Activated CD4-positive, alpha-beta memory T cell treated with anti-CD3 and anti-CD28 coated beads, Interleukin-2, amount 10 ng/mL, durations not matched to agents 7 days and 5 days (primary cell): ENCODE results near the gene ZNF613. TPM values are rescaled to one million over a fixed set of nuclear protein-coding genes. Genes with fewer than 3 reads are reported as not detected.
"Not testable (repeated sequence)": the region's sequence is repeated elsewhere in the genome, so short reads cannot be mapped to it uniquely, and the experiment has no call there.

Experiments used
- CTCF ChIA-PET: fragments of 350-600 bp; sonication (Branson Sonifier 250); formaldehyde crosslinking; loops from one replicate; lab custom pipeline; 2021; ENCODE audit warnings: antibody characterized with exemption, inconsistent platforms; lab: Charles Lee
- POLR2A ChIA-PET: fragments of 350-600 bp; sonication (Branson Sonifier 250); formaldehyde crosslinking; loops from one replicate; lab custom pipeline; 2021; ENCODE audit warnings: antibody characterized with exemption; lab: Charles Lee
- DNase-seq: peaks from one replicate; pipeline ENCODE4 v3.0.0-alpha.2; 2020
- H3K27ac Mint-ChIP-seq: one replicate; pipeline ENCODE4 v1.8.0; 2021; ENCODE audit warnings: mild to moderate bottlenecking, mixed read lengths
- H3K27me3 Mint-ChIP-seq: one replicate; pipeline ENCODE4 v1.8.0; 2021; ENCODE audit warnings: mixed read lengths
- H3K36me3 Mint-ChIP-seq: one replicate; pipeline ENCODE4 v1.8.0; 2021; ENCODE audit warnings: low read depth, mixed read lengths
- H3K4me1 Mint-ChIP-seq: one replicate; pipeline ENCODE4 v1.8.0; 2021; ENCODE audit warnings: mixed read lengths
- H3K4me3 Mint-ChIP-seq: one replicate; pipeline ENCODE4 v1.8.0; 2021; ENCODE audit warnings: mild to moderate bottlenecking, mixed read lengths
- H3K9me3 Mint-ChIP-seq: one replicate; pipeline ENCODE4 v1.8.0; 2021; ENCODE audit warnings: mixed read lengths
- total RNA-seq, 2 experiments: library from RNA; stranded (reverse); gene quantifications; one replicate each; pipeline ENCODE4 v1.2.3, GENCODE V29; 2021

The ZNF613 gene
- total RNA-seq: 1 to 10 TPM; 7.7 to 8.1 TPM

GRCh38 chr19:51926784-51927741, at the start of gene ZNF613:
Gene ZNF613 (plus strand): TSS chr19:51927472. CDS start chr19:51936221, 8,749 bp downstream.
- Mint-ChIP-seq H3K4me1 (peaks cover 21% of the 10 kb centered on the region), H3K4me3 (peak within 1 kb of the TSS; percentile 98), H3K27ac (peak within 1 kb of the TSS; percentile 86), H3K9me3 (peaks cover 60% of the 10 kb centered on the region), H3K27me3 (no peaks in the 10 kb centered on the region), H3K36me3 (peaks cover 69% of the 10 kb centered on the region)
- ChIA-PET POLR2A (no interaction called here), CTCF (interaction anchor here (1.0 kb wide), 1 partner anchor 262 kb away, joined by 3 read pairs; no protein-coding TSS in a partner anchor)
- DNase-seq: peak; percentile 87

- ChIA-PET CTCF (no interaction called here), POLR2A (no interaction called here)
- Mint-ChIP-seq H3K36me3 (peaks cover 55% of the 10 kb centered on the region), H3K9me3 (peaks cover 67% of the 10 kb centered on the region), H3K4me1 (peaks cover under 1% of the 10 kb centered on the region), H3K4me3 (no peak overlapping the region), H3K27me3 (no peaks in the 10 kb centered on the region), H3K27ac (no peak overlapping the region)
- DNase-seq: no peak
These were observed 44.8 kb upstream of the ZNF613 start for GRCh38 chr19:51882518-51882917.

- Mint-ChIP-seq H3K4me3 (no peak overlapping the region), H3K36me3 (peaks cover 63% of the 10 kb centered on the region), H3K9me3 (peaks cover 76% of the 10 kb centered on the region), H3K27me3 (no peaks in the 10 kb centered on the region), H3K27ac (no peak overlapping the region), H3K4me1 (peaks cover 5% of the 10 kb centered on the region)
- no peak for DNase-seq
- CTCF ChIA-PET: no interaction called here
- POLR2A ChIA-PET: no interaction called here
These were observed 42.6 kb upstream of the ZNF613 start for GRCh38 chr19:51884713-51885112.

GRCh38 chr19:51887522-51888498, 39.5 kb upstream of the ZNF613 start, which contains the start of gene ZNF577:
Gene ZNF577 (minus strand): TSS chr19:51887951. CDS start chr19:51880382, 7,569 bp downstream.
- POLR2A ChIA-PET: no interaction called here
- CTCF ChIA-PET: no interaction called here
- H3K4me1 Mint-ChIP-seq: peaks cover 5% of the 10 kb centered on the region
- peaks cover 78% of the 10 kb centered on the region for H3K9me3 Mint-ChIP-seq
- peak within 1 kb of the TSS; percentile 75 for H3K4me3 Mint-ChIP-seq
- H3K27me3 Mint-ChIP-seq: no peaks in the 10 kb centered on the region
- H3K36me3 Mint-ChIP-seq: peaks cover 69% of the 10 kb centered on the region
- peak within 1 kb of the TSS; percentile 63 for H3K27ac Mint-ChIP-seq
- peak; percentile 66 for DNase-seq

- Mint-ChIP-seq H3K27me3 (no peaks in the 10 kb centered on the region), H3K4me3 (no peak overlapping the region), H3K36me3 (peaks cover 85% of the 10 kb centered on the region), H3K27ac (no peak overlapping the region), H3K4me1 (peaks cover 5% of the 10 kb centered on the region), H3K9me3 (peaks cover 84% of the 10 kb centered on the region)
- POLR2A ChIA-PET: no interaction called here
- CTCF ChIA-PET: no interaction called here
- DNase-seq: no peak
These were observed 37.3 kb upstream of the ZNF613 start for GRCh38 chr19:51889934-51890333.

GRCh38 chr19:51891193-51891747, 36.0 kb upstream of the ZNF613 start:
- CTCF ChIA-PET: no interaction called here
- Mint-ChIP-seq H3K9me3 (peaks cover 84% of the 10 kb centered on the region), H3K27me3 (no peaks in the 10 kb centered on the region), H3K4me1 (peaks cover 5% of the 10 kb centered on the region), H3K36me3 (peaks cover 91% of the 10 kb centered on the region), H3K4me3 (no peak overlapping the region), H3K27ac (no peak overlapping the region)
- no peak for DNase-seq
- POLR2A ChIA-PET: interaction anchor here (1.1 to 1.2 kb wide), 2 partner anchors 12 to 20 kb away, joined by 3 read pairs; no protein-coding TSS in a partner anchor

DNA sequence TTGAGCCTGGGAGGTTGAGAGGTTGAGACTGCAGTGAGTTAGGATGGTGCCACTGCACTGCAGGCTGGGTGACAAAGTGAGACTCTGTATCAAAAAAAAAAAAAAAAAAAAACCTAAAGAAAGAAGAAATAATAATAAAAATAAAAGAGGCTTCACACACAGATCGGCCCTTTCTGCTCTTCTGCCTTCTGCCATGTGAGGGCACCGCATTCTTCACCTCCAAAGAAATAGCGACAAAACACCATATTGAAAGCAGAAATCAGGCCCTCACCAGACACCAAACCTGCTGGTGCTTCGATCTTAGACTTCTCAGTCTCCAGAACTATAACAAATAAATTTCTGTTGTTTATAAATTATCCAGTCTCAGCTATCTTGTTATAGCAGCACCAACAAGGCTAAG, 25.4 kb upstream of the ZNF613 start:
- H3K36me3 Mint-ChIP-seq: peaks cover 90% of the 10 kb centered on the region
- ChIA-PET POLR2A (no interaction called here), CTCF (no interaction called here)
- H3K4me3 Mint-ChIP-seq: no peak overlapping the region
- no peak for DNase-seq
- H3K27ac Mint-ChIP-seq: no peak overlapping the region
- H3K9me3 Mint-ChIP-seq: peaks cover 63% of the 10 kb centered on the region
- H3K27me3 Mint-ChIP-seq: no peaks in the 10 kb centered on the region
- peaks cover 22% of the 10 kb centered on the region for H3K4me1 Mint-ChIP-seq

DNA sequence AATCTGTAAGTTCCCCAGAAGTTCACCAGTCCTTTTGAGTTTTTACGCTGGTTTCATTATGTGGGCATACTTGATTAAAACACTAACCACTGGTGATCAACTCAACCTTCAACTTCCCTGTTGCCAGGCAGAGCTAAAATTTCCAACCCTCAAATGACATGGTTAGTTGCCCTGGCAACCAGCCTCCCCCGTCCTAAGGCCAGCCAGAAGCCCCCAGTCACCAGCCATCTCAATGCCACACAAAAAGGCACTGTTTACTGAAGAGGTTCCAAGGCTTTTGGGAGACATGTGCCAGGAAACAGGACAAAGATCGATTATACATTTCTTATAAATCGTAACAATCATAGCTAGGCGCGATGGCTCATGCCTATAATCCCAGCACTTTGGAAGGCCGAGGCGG, 24.1 kb upstream of the ZNF613 start:
- DNase-seq: no peak
- Mint-ChIP-seq H3K4me3 (peak overlapping the region; percentile 5), H3K27ac (no peak overlapping the region), H3K4me1 (peaks cover 22% of the 10 kb centered on the region), H3K36me3 (peaks cover 77% of the 10 kb centered on the region), H3K9me3 (peaks cover 63% of the 10 kb centered on the region), H3K27me3 (no peaks in the 10 kb centered on the region)
- CTCF ChIA-PET: no interaction called here
- POLR2A ChIA-PET: interaction anchor here (1.3 kb wide), 1 partner anchor 12 kb away, joined by 3 read pairs; no protein-coding TSS in a partner anchor

DNA sequence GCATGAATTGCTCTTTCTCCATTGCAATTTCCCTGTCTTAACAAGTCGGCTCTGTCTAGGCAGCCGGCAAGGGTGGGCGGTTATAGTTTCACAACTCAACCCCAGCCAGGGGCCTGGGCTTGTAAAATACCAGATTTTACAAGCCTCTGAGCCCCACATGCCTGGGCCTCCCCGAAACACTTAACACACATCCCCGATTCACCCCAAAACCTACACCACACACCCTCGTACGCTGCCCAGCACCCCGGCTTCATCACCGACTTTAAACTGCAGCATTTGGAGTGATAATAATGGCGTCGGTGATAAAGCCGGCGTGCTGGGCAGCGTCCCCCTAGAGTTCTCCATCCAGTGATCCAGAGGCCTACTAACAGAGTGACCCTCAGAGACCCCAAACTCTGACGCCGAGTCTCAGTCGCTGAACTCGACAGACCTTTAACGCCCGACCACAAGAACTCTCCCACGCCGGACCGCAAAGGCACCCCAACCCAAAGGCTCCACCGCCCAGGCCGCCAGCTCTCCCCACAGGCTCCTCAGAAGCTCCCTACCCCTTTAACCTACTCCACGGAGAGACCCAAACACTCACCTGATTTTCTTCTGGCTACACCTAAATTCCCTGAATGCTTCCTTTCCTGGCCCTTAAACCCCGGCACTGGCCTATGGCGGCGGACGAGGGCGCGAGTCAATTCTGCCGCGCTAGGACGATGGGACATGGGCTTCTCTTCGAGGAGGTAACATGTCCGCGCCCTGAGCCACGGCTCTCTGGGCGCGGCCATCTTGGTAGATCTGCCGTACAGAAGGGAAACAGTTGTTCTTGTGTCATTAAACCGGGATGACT, 22.7 kb upstream of the ZNF613 start, which contains the start of gene ZNF649:
ZNF649 (minus strand) TSS at position 687 of the 835 bp plus-strand sequence. CDS start 4,910 bp downstream, outside the sequence.
- Mint-ChIP-seq H3K4me3 (peak within 1 kb of the TSS; percentile 95), H3K9me3 (peaks cover 67% of the 10 kb centered on the region), H3K27me3 (no peaks in the 10 kb centered on the region), H3K27ac (peak within 1 kb of the TSS; percentile 89), H3K4me1 (peaks cover 22% of the 10 kb centered on the region), H3K36me3 (peaks cover 66% of the 10 kb centered on the region)
- POLR2A ChIA-PET: interaction anchor here (0.7 kb wide), 1 partner anchor 104 kb away, joined by 3 read pairs; no protein-coding TSS in a partner anchor
- CTCF ChIA-PET: no interaction called here
- peak; percentile 82 for DNase-seq

- no peaks in the 10 kb centered on the region for H3K27me3 Mint-ChIP-seq
- H3K27ac Mint-ChIP-seq: peak overlapping the region; percentile 89
- peaks cover 66% of the 10 kb centered on the region for H3K9me3 Mint-ChIP-seq
- H3K4me1 Mint-ChIP-seq: peaks cover 22% of the 10 kb centered on the region
- DNase-seq: no peak
- peaks cover 60% of the 10 kb centered on the region for H3K36me3 Mint-ChIP-seq
- CTCF ChIA-PET: no interaction called here
- H3K4me3 Mint-ChIP-seq: peak overlapping the region; percentile 95
- POLR2A ChIA-PET: no interaction called here
These were observed 22.1 kb upstream of the ZNF613 start for GRCh38 chr19:51905206-51905605.

DNA sequence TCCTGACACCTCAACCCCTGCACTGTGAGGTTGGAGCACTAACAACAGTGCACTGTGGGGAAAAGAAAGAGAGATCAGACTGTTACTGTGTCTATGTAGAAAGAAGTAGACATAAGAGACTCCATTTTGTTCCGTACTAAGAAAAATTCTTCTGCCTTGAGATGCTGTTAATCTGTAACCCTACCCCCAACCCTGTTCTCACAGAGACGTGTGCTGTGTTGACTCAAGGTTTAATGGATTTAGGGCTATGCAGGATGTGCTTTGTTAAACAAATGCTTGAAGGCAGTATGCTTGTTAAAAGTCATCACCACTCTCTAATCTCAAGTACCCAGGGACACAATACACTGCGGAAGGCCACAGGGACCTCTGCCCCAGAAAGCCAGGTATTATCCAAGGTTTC, 21.6 kb upstream of the ZNF613 start:
- POLR2A ChIA-PET, H3K4me3 Mint-ChIP-seq, H3K27me3 Mint-ChIP-seq, H3K27ac Mint-ChIP-seq, CTCF ChIA-PET, DNase-seq: not testable (repeated sequence)
- peaks cover 55% of the 10 kb centered on the region for H3K36me3 Mint-ChIP-seq
- peaks cover 62% of the 10 kb centered on the region for H3K9me3 Mint-ChIP-seq
- peaks cover 22% of the 10 kb centered on the region for H3K4me1 Mint-ChIP-seq
